K562 (cell line): ENCODE results near the gene ISY1. TPM values are rescaled to one million over a fixed set of nuclear protein-coding genes. Genes with fewer than 3 reads are reported as not detected.

Source experiments
- ATAC-seq: fragments of 200-7000 bp; cut with Tn5 transposase; 3 replicates; pipeline ENCODE4 v1.9.1; 2020; ENCODE audit warnings: moderate library complexity
- Bru-seq: library from RNA; stranded (reverse); fragments of 400-500 nt; gene quantifications from one replicate; lab custom pipeline; 2021; lab: Mats Ljungman, UMichigan
- BruChase-seq, 2 experiments: library from RNA; stranded (reverse); fragments of 400-500 nt; gene quantifications; one replicate each; lab custom pipeline; 2021; lab: Mats Ljungman, UMichigan
- BruUV-seq: library from RNA; stranded (reverse); fragments of 400-500 nt; replicated peaks from 2 replicates; lab custom pipeline; 2021; lab: Mats Ljungman, UMichigan
- CTCF ChIA-PET: fragments of 300-600 bp; formaldehyde crosslinking; extraction: SDS; loops from one replicate; lab custom pipeline; 2021; ENCODE audit warnings: low intra/inter-chr PET ratio; lab: Yijun Ruan, JAX
- POLR2A ChIA-PET: fragments of 300-600, 350-650 bp; sonication (Branson Sonifier 250); formaldehyde crosslinking; extraction: SDS; loops from one replicate; lab custom pipeline; 2021; ENCODE audit warnings: antibody characterized with exemption, inconsistent platforms; lab: Yijun Ruan, JAX
- DNase-seq, 4 experiments: peaks; one replicate each; pipeline versions ENCODE4 v3.0.0 to v3.0.0-alpha.2; 2011 to 2018; ENCODE audit warnings: low spot score in 3 of 4, mixed read lengths in 3 of 4; ENCODE audit errors: extremely low read depth in 1 of 4
- FAIRE-seq: peaks from 2 replicates; lab custom pipeline; 2011; peaks lifted over from hg19 to GRCh38; lab: Jason Lieb, UNC
- H2AFZ ChIP-seq: 2 replicates; pipeline ENCODE4 v1.6.0; 2011; ENCODE audit warnings: low read depth, low read length, control low read depth, inconsistent platforms
- H3K27ac ChIP-seq: fragments of 200-600 bp; 3 replicates; pipeline ENCODE4 v1.8.0; 2011; ENCODE audit warnings: low read depth, mild to moderate bottlenecking, control low read depth, inconsistent platforms, low read length, moderate library complexity, mixed read lengths; ENCODE audit errors: extremely low read depth
- H3K27me3 ChIP-seq, 2 experiments: fragments of 300-600 bp in 1 of 2; 2 replicates in 1 of 2; 3 replicates in 1 of 2; pipeline versions ENCODE4 v1.6.0 to v1.8.0; 2011; ENCODE audit warnings: inconsistent platforms in 2 of 2, low read length in 2 of 2, mild to moderate bottlenecking in 1 of 2, mixed read lengths in 1 of 2, moderate library complexity in 1 of 2; ENCODE audit not compliant: control insufficient read depth in 2 of 2, insufficient read depth in 2 of 2
- H3K36me3 ChIP-seq: fragments of 300-600 bp; 3 replicates; pipeline ENCODE4 v1.8.0; 2011; ENCODE audit warnings: mild to moderate bottlenecking, low read length, inconsistent platforms; ENCODE audit not compliant: control insufficient read depth, insufficient read depth
- H3K4me1 ChIP-seq, 2 experiments: fragments of 200-600 bp in 1 of 2; replicated peaks in 1 of 2; 2 replicates in 1 of 2; 3 replicates in 1 of 2; pipeline versions ENCODE4 v1.5.1 to v1.8.0; 2011; ENCODE audit warnings: inconsistent platforms in 2 of 2, low read length in 2 of 2, mild to moderate bottlenecking in 1 of 2, mixed read lengths in 1 of 2, moderate library complexity in 1 of 2; ENCODE audit not compliant: control insufficient read depth in 2 of 2, insufficient read depth in 2 of 2
- H3K4me2 ChIP-seq: 2 replicates; pipeline ENCODE4 v1.6.1; 2011; ENCODE audit warnings: low read length, control low read depth, inconsistent platforms, mixed read lengths; ENCODE audit not compliant: insufficient read depth
- H3K4me3 ChIP-seq: fragments of 200-600 bp; sonication (generic), shearing (Covaris generic); 2 replicates; pipeline ENCODE4 v1.5.1; 2016; ENCODE audit warnings: control low read depth, inconsistent platforms
- H3K79me2 ChIP-seq: fragments of 200-600 bp; 3 replicates; pipeline ENCODE4 v1.8.0; 2011; ENCODE audit warnings: low read length, inconsistent platforms; ENCODE audit not compliant: control insufficient read depth, insufficient read depth
- H3K9ac ChIP-seq, 2 experiments: 2 replicates each; pipeline versions ENCODE4 v1.6.0 to v1.6.1; 2011; ENCODE audit warnings: low read depth in 2 of 2, low read length in 2 of 2, control low read depth in 1 of 2, inconsistent platforms in 1 of 2, mild to moderate bottlenecking in 1 of 2, mixed read lengths in 1 of 2; ENCODE audit not compliant: insufficient read depth in 1 of 2
- H3K9me1 ChIP-seq: one replicate; pipeline ENCODE4 v1.6.0; 2011; ENCODE audit warnings: inconsistent platforms, mild to moderate bottlenecking, low read length, moderate library complexity; ENCODE audit not compliant: control insufficient read depth, insufficient read depth
- H3K9me3 ChIP-seq: replicated peaks from 2 replicates; pipeline ENCODE4 v1.5.1; 2011; ENCODE audit warnings: low read depth, low read length, inconsistent platforms; ENCODE audit not compliant: control insufficient read depth, insufficient read depth
- H4K20me1 ChIP-seq: replicated peaks from 2 replicates; pipeline ENCODE4 v1.6.1; 2011; ENCODE audit warnings: low read length, inconsistent platforms, mixed read lengths; ENCODE audit not compliant: control insufficient read depth, insufficient read depth
- CHCHD3 ChIP-seq: fragments of 250-450 bp; sonication (Bioruptor Pico); IDR thresholded peaks from 2 replicates; pipeline ENCODE4 v2.1.2; 2022; ENCODE audit warnings: mild to moderate bottlenecking
- ETV6 ChIP-seq, 3 experiments: fragments of 150-350 bp in 1 of 3; sonication (generic) in 1 of 3; formaldehyde crosslinking in 1 of 3; IDR thresholded peaks; 2 replicates each; pipeline versions ENCODE4 v1.6.1 to v1.8.0; 2014 to 2022; ENCODE audit warnings: borderline replicate concordance in 2 of 3, low read depth in 2 of 3, antibody characterized with exemption in 1 of 3, low read length in 1 of 3, mild to moderate bottlenecking in 1 of 3, missing genetic modification reagents in 1 of 3
- MCM5 ChIP-seq: fragments of 450-650 bp; IDR thresholded peaks from 2 replicates; pipeline ENCODE4 v1.6.1; 2016; ENCODE audit warnings: low read depth
- MCM7 ChIP-seq, 2 experiments: fragments of 450-650 bp; IDR thresholded peaks; 2 replicates each; pipeline ENCODE4 v1.6.1; 2016 to 2018
- NFIC ChIP-seq: fragments of 450-650 bp; IDR thresholded peaks from 2 replicates; pipeline ENCODE4 v1.6.1; 2017; ENCODE audit warnings: mild to moderate bottlenecking, inconsistent platforms
- NUFIP1 ChIP-seq: fragments of 450-650 bp; IDR thresholded peaks from 2 replicates; pipeline ENCODE4 v1.6.1; 2018; ENCODE audit not compliant: partially characterized antibody
- RBM22 ChIP-seq: fragments of 200-400 bp; formaldehyde crosslinking; IDR thresholded peaks from 2 replicates; pipeline ENCODE4 v1.6.1; 2018; ENCODE audit warnings: low read length, low read depth; ENCODE audit not compliant: poor library complexity, severe bottlenecking
- SIX5 ChIP-seq, 2 experiments: IDR thresholded peaks; 2 replicates each; pipeline ENCODE4 v1.6.1; 2011; ENCODE audit warnings: low read length in 2 of 2, borderline replicate concordance in 1 of 2, low read depth in 1 of 2, mild to moderate bottlenecking in 1 of 2, moderate library complexity in 1 of 2; ENCODE audit not compliant: insufficient read depth in 1 of 2
- TARDBP ChIP-seq: fragments of 450-650 bp; IDR thresholded peaks from 2 replicates; pipeline ENCODE4 v1.6.1; 2016
- TFAM ChIP-seq: fragments of 250-450 bp; sonication (Bioruptor Pico); conservative IDR thresholded peaks from 2 replicates; pipeline ENCODE4 v1.5.0; 2021; ENCODE audit warnings: mild to moderate bottlenecking, moderate library complexity
- ZNF282 ChIP-seq: sonication (generic); formaldehyde crosslinking; IDR thresholded peaks from 2 replicates; pipeline ENCODE4 v1.8.1; 2023; ENCODE audit warnings: missing genetic modification reagents
- ZNF785 ChIP-seq: fragments of 250-450 bp; sonication (Bioruptor Pico); IDR thresholded peaks from 2 replicates; pipeline ENCODE4 v1.4.0; 2020; ENCODE audit warnings: mild to moderate bottlenecking
- WGBS: fragments of 100-300 bp; shearing (Covaris generic); methylation state at CpG from one replicate; pipeline ENCODE4 v1.1.6; 2016; ENCODE audit warnings: low coverage, mixed read lengths; ENCODE audit not compliant: insufficient coverage; ENCODE audit errors: missing lambda C conversion rate; 5-methylcytosine and 5-hydroxymethylcytosine counted together
- in situ Hi-C: fragments of 300-500 bp; cut with MboI; formaldehyde crosslinking; loops from 4 replicates; pipeline ENCODE4 v1.15.0; 2018; ENCODE audit warnings: inconsistent platforms, mixed read lengths
- intact Hi-C: fragments of 100-400 bp; cut with micrococcal nuclease; formaldehyde crosslinking; loops from 2 replicates; pipeline ENCODE4 v1.14.2; 2022
- long read RNA-seq, 3 experiments: library from polyadenylated mRNA in 2 of 3; library from RNA in 1 of 3; unstranded in 2 of 3; stranded (forward) in 1 of 3; transcript quantifications; one replicate each; pipeline ENCODE4 v2.0.0, GENCODE V29; 2019 to 2022
- polyA minus RNA-seq, 3 experiments: library from RNA; depleted of rRNA, polyadenylated mRNA; stranded (reverse); fragments of >200 nt; gene quantifications; 2 replicates each; pipeline ENCODE4 v1.2.3, GENCODE V29; 2011
- polyA plus RNA-seq, 8 experiments: library from polyadenylated mRNA; depleted of rRNA in 4 of 8; stranded (reverse) in 5 of 8; unstranded in 3 of 8; fragments of >200 nt; fragmentation: Nextera tagmentation in 2 of 8; fragmentation: Illumina TruSeq in 1 of 8; extraction: Ambion mirVana in 2 of 8; extraction: Trizol in 1 of 8; gene quantifications; 2 replicates each; pipeline versions ENCODE4 v1.2.1 to v1.2.3, GENCODE V29; 2011 to 2014; ENCODE audit warnings: inconsistent platforms in 1 of 8, missing spikeins in 1 of 8
- total RNA-seq, 7 experiments: library from RNA; depleted of rRNA in 6 of 7; stranded (reverse); fragments of >200 nt in 6 of 7; fragmentation: Illumina TruSeq in 2 of 7; extraction: Trizol in 2 of 7; gene quantifications; 2 replicates each; pipeline versions ENCODE4 v1.2.1 to v1.2.3, GENCODE V29; 2011 to 2021; ENCODE audit warnings: low replicate concordance in 1 of 7
- TF ChIP-seq, protein P1 (sequence below): fragments of 250-450 bp; sonication (Bioruptor Pico); IDR thresholded peaks from 2 replicates; pipeline ENCODE4 v1.8.0; 2022; ENCODE audit warnings: inconsistent platforms, mild to moderate bottlenecking, moderate library complexity, borderline replicate concordance

The ISY1 gene
- 6.4 and 9.0 TPM in 2 replicates for total RNA-seq (2011; cell fraction: chromatin; rRNA removed; ENCODE audit: low replicate concordance)
- total RNA-seq (2011; cell fraction: nucleolus; rRNA removed) = 3.6 and 4.8 TPM in 2 replicates
- total RNA-seq (2011; cell fraction: nucleoplasm; rRNA removed) = 5.1 and 7.9 TPM in 2 replicates
- total RNA-seq (2014; rRNA removed) (30.1 and 31.6 TPM in 2 replicates), total RNA-seq (2014; rRNA removed; fragmentation: Illumina TruSeq; extraction: Trizol) (37.7 and 45.3 TPM in 2 replicates), total RNA-seq (2015; rRNA removed; fragmentation: Illumina TruSeq; extraction: Trizol) (32.8 and 39.0 TPM in 2 replicates), total RNA-seq (2021) (26.1 and 29.6 TPM in 2 replicates), polyA plus RNA-seq (2011; rRNA removed) (27.8 and 32.9 TPM in 2 replicates), polyA plus RNA-seq (2014; fragmentation: Illumina TruSeq; extraction: Trizol) (22.4 and 27.0 TPM in 2 replicates), polyA plus RNA-seq (2014; fragmentation: Nextera tagmentation; extraction: Ambion mirVana) (10 to 100 TPM; 41.9 to 50.0 TPM), polyA plus RNA-seq (2014; rRNA removed) (23.4 and 23.5 TPM in 2 replicates), polyA minus RNA-seq (2011; rRNA and poly(A)+ RNA removed) (18.0 and 19.9 TPM in 2 replicates), Bru-seq, nascent RNA (percentile 68 among the genes with signal in this experiment), BruChase-seq, experiment 1, labeled RNA remaining after a 2-hour chase (percentile 85 among the genes with signal in this experiment), BruChase-seq, experiment 2, labeled RNA remaining after a 6-hour chase (percentile 85 among the genes with signal in this experiment)
- polyA plus RNA-seq (2011; cell fraction: cytosol; rRNA removed) = 42.7 and 44.7 TPM in 2 replicates
- 5.8 and 6.4 TPM in 2 replicates for polyA plus RNA-seq (2011; cell fraction: nucleus; rRNA removed)
- polyA plus RNA-seq (2012) = 27.8 and 32.1 TPM in 2 replicates
- 12.8 and 16.4 TPM in 2 replicates for polyA minus RNA-seq (2011; cell fraction: cytosol; rRNA and poly(A)+ RNA removed)
- polyA minus RNA-seq (2011; cell fraction: nucleus; rRNA and poly(A)+ RNA removed) = 5.4 and 6.1 TPM in 2 replicates
- long read RNA-seq, experiment 1, transcript ISY1-203 (11 exons, 3,842 nt) = major isoform, 70 of 109 reads
- long read RNA-seq, experiment 1, transcript ISY1-202 (11 exons, 988 nt) = minor isoform, 11 of 109 reads
- long read RNA-seq, experiment 1, partial matches to known transcripts = 1 of 109 reads
- long read RNA-seq, experiment 1, other reads (novel, unspliced or antisense) = 26 of 109 reads
- long read RNA-seq, experiment 2, transcript ISY1-203 (11 exons, 3,842 nt) = major isoform, 11 of 35 reads
- long read RNA-seq, experiment 2, partial matches to known transcripts = 13 of 35 reads
- long read RNA-seq, experiment 2, other reads (novel, unspliced or antisense) = 10 of 35 reads
- long read RNA-seq, experiment 3, transcript ISY1-203 (11 exons, 3,842 nt) = major isoform, 27 of 32 reads
- long read RNA-seq, experiment 3, partial matches to known transcripts = 2 of 32 reads
- long read RNA-seq, experiment 3, other reads (novel, unspliced or antisense) = 2 of 32 reads

DNA sequence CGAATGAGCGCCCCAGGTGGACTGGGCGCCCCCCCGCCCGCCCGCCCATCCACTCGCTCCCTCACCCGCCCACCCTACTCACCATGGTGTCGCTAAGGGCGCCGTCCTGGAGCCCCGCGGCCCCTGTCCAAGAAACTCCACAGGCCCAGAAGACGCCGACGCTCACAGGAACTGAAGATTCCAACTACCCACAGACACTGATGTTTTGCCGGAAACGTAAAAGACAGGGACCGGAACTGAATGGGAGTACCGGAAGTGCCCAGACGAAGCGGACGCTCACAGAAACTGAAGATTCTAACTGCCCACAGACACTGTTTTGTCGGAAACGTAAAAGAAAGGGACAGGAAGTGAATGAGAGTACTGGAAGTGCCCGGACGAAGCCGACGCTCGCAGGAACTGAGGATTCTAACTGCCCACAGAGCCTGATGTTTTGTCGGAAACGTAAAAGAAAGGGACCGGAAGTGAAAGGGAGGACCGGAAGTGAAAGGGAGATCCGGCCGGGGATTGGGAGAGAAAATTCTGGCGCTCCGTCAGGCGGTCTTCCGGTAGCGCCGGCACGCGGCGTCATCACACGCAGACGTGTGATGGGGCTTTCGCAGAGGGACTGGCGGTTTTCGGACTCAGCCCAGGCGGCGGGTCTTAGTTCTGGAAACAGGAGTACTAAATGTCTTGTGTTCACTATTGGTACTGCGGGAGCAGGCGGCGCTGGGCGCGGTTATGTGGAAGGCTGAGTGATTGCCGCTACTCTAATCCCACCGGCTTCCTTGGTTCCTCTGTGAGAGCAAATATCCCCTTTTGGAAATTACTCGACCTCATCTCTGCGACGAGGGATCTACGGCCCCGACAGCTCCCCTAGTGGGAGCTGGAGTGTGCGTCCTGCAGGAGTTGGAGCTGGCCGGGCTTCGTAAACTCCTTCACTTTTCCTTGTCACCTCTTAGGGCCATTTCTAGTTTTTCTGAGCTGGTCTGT, at the start of gene ISY1:
TSS of gene ISY1 (minus strand) at position 173 of the 969 bp plus-strand sequence. CDS start at position 85, 88 bp downstream.
- H3K9me1 ChIP-seq = no peaks in the 10 kb centered on the region
- peaks cover 31% of the 10 kb centered on the region for H3K79me2 ChIP-seq
- no peaks in the 10 kb centered on the region for H3K9me3 ChIP-seq
- H3K4me1 ChIP-seq = peaks cover 0 to 11% of the 10 kb centered on the region in 2 experiments; a peak in 3 of 5 replicates
- peak within 1 kb of the TSS; percentile 100 for H3K27ac ChIP-seq
- no peaks in the 10 kb centered on the region for H3K27me3 ChIP-seq
- CTCF ChIA-PET = interaction anchor here (2.0 kb wide), 1 partner anchor 85 kb away, joined by 10 read pairs; no protein-coding TSS in a partner anchor
- no peaks in the 10 kb centered on the region for H4K20me1 ChIP-seq
- H3K4me3 ChIP-seq = peak within 1 kb of the TSS; percentile 67
- FAIRE-seq = peak; percentile 92
- POLR2A ChIA-PET = interaction anchor here (0.6 to 2.9 kb wide), 13 partner anchors 10 to 1017 kb away, joined by 3 to 21 read pairs (median 4); partner anchors contain the start of gene COPG1
- ATAC-seq = peak; percentile 84
- H2AFZ ChIP-seq = peak within 1 kb of the TSS; percentile 99
- TSS peak; percentile 93 for BruUV-seq
- in situ Hi-C loops (no loop called here), intact Hi-C loops (no loop called here)
- DNase-seq = peak; percentile 75 to 93 (median 83)
- H3K36me3 ChIP-seq = peaks cover 27% of the 10 kb centered on the region; the same call in 2 of the 3 replicates
- under 1% methylated on average over 44 of the region's 67 CpGs for WGBS
- peak within 1 kb of the TSS; percentile 94 for H3K4me2 ChIP-seq
- H3K9ac ChIP-seq = peak within 1 kb of the TSS; percentile 93 to 98
- TF ChIP-seq SIX5 (IDR thresholded peaks at IDR 0.05; ENCODE audit: borderline replicate concordance in 1 of 2, insufficient read depth in 1 of 2, low read depth in 1 of 2, low read length in 2 of 2) (peak; percentile 50 to 57; a peak in 3 of 4 replicates), RBM22 (no peak), TARDBP (0 out of 2 replicates have a peak, but pooled peaks have one; percentile 22), ZNF282 (CRISPR knock-in tag) (no peak), NFIC (no peak; the same call in none of the 2 replicates), ZNF785 (CRISPR knock-in tag) (no peak), CHCHD3 (CRISPR knock-in tag) (no peak), TFAM (CRISPR knock-in tag) (no peak), ETV6 (IDR thresholded peaks at IDR 0.05; ENCODE audit: borderline replicate concordance in 1 of 2, low read depth in 2 of 2, low read length in 1 of 2) (0 out of 4 replicates have a peak, but pooled peaks of 1 of the 2 experiments have one; percentile 55), ETV6 (CRISPR knock-in tag; IDR thresholded peaks at IDR 0.05; ENCODE audit: borderline replicate concordance) (no peak), MCM5 (no peak), MCM7 (IDR thresholded peaks at IDR 0.05) (no peak), NUFIP1 (no peak)
- TF ChIP-seq, protein P1, sequence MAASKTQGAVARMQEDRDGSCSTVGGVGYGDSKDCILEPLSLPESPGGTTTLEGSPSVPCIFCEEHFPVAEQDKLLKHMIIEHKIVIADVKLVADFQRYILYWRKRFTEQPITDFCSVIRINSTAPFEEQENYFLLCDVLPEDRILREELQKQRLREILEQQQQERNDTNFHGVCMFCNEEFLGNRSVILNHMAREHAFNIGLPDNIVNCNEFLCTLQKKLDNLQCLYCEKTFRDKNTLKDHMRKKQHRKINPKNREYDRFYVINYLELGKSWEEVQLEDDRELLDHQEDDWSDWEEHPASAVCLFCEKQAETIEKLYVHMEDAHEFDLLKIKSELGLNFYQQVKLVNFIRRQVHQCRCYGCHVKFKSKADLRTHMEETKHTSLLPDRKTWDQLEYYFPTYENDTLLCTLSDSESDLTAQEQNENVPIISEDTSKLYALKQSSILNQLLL (CRISPR knock-in tag) = no peak
